Umbilical cord (tissue), 2 donors: ENCODE data around the gene GALR3. TPM values are rescaled to one million over a fixed set of nuclear protein-coding genes. Genes with fewer than 3 reads are reported as not detected.

Experiments used
- DNase-seq: peaks from one replicate; pipeline ENCODE4 v3.0.0-alpha.2; 2015; ENCODE audit warnings: low spot score
- total RNA-seq: library from RNA; depleted of rRNA; stranded (reverse); fragments of >200 nt; gene quantifications from one replicate; pipeline ENCODE4 v1.2.3, GENCODE V29; 2014; ENCODE audit warnings: low replicate concordance; ENCODE audit not compliant: insufficient read depth

The GALR3 gene
- total RNA-seq, 1 donor from 2014 or later = not detected

DNA sequence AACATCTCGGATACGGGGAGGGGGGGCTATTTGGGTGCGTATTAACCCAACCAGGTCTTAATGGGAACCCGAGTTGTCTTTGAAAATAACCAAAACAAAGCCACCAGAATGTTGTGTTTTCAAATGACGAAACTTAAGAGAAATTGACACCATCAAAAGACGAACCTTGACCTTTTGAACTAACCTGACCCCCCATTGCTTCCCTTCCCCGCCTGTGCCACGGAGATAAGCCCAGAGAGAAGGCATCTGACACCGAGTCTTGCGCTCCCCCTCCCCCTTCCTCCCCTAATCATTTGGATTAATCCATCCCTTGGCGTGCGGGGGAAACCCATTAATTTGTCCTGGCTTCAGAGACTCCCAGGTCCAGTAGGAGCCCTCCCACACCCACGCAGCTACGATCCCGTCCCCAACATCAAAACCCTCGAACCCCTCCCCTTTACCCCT is 20.0 kb upstream of the GALR3 start:
- no peak for DNase-seq

GRCh38 chr22:37803639-37804351 is 19.4 kb upstream of the GALR3 start:
- no peak for DNase-seq

DNA sequence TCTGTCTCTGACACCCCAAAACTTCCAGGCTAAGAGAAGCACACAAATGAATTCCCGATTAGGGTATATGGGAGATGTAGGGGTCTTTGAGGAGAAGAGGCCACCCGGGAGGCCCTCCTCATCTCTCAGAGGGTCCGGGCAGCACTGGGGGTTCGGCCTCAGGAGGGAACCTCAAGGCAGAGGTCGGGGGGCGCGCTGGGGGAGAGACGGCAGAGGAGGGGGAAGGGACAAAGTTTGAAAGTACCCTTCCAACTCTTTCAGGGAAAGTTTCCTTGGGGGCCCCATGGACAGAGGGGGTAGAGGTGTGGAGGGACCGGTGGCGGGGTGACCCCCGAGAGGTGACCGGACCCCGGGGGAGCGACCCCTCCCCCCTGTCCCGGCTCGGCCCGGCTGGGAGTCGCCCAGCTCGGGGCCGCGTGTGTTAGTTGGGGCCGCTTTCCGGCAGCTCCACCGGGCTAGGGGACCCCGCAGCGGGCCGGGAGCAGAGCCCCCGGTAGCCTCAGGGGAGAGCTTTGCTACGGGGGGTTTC is 18.8 kb upstream of the GALR3 start:
- DNase-seq = no peak

GRCh38 chr22:37804881-37805809 is 18.0 kb upstream of the GALR3 start:
- peak; percentile 88 for DNase-seq

- DNase-seq = no peak
Measured at GRCh38 chr22:37805810-37806277, 17.3 kb upstream of the GALR3 start.

- peak; percentile 38 for DNase-seq
Measured at GRCh38 chr22:37806409-37807333, 16.5 kb upstream of the GALR3 start.

DNA sequence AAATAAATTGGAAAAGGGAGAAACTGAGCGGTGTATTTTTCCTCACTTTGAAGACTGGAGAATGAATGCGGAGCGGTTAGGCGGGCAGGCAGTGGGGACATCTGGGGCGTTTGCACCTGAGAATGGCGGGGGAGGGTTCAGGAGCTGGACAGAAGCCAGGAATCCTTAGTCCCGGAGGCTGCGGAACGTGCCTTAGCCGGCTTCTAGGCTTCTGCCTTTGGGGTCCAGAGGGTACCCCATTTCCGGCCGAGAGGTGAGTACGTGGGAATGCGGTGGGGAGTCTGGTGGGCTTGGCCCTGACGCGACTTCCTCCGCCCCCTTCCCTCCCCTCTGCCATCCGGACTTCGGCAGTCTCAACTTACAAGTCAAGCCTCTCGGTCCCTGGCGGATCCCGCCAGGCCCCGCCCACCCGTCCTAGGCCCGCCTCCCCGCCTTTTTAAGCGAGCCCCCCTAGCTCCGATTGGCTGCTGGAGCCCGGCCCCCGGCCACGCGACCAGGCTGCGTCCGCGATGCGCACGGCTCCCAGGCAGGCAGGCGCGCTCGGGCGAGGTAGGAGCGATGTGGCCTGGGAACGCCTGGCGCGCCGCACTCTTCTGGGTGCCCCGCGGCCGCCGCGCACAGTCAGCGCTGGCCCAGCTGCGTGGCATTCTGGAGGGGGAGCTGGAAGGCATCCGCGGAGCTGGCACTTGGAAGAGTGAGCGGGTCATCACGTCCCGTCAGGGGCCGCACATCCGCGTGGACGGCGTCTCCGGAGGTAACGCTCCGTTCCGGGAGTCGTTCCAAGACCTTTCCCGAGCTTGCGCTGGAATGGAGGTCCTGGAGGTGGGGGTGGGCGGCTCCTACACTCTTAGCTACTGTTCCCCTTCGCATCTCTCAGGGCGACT is 15.5 kb upstream of the GALR3 start, which contains the start of gene GCAT:
Gene GCAT, plus strand, starts transcription at position 525 of the 884 bp plus-strand sequence. Its CDS starts 34 bp downstream, at position 559.
- peak; percentile 98 for DNase-seq

GRCh38 chr22:37808294-37808657 is 14.9 kb upstream of the GALR3 start:
- no peak for DNase-seq

- DNase-seq = no peak
Measured at GRCh38 chr22:37809672-37810333, 13.4 kb upstream of the GALR3 start.

DNA sequence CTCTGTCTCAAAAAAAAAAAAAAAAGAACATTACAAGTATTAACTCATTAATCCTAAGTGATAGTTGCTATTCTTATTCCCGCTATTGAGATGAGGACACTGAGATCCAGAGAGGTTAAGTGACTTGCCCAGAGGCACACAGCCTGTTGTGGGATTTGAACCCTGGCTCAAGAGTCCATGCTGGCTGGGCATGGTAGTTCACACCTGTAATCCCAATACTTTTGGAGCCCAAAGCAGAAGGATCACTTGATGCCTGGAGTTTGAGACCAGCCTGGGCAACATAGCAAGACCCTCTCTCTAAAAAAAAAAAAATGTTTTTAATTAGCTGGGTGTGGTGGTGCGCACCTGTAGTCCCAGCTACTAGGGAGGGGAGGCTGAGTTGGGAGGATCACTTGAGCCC is 11.3 kb upstream of the GALR3 start:
- DNase-seq = no peak

GRCh38 chr22:37812869-37813678 is 10.1 kb upstream of the GALR3 start:
- no peak for DNase-seq

- DNase-seq = no peak
Measured at GRCh38 chr22:37815593-37815992, 7.6 kb upstream of the GALR3 start.

- no peak for DNase-seq
Measured at GRCh38 chr22:37816543-37817180, 6.5 kb upstream of the GALR3 start.

- DNase-seq = peak; percentile 87
Measured at GRCh38 chr22:37817705-37818408, 5.3 kb upstream of the GALR3 start.

DNA sequence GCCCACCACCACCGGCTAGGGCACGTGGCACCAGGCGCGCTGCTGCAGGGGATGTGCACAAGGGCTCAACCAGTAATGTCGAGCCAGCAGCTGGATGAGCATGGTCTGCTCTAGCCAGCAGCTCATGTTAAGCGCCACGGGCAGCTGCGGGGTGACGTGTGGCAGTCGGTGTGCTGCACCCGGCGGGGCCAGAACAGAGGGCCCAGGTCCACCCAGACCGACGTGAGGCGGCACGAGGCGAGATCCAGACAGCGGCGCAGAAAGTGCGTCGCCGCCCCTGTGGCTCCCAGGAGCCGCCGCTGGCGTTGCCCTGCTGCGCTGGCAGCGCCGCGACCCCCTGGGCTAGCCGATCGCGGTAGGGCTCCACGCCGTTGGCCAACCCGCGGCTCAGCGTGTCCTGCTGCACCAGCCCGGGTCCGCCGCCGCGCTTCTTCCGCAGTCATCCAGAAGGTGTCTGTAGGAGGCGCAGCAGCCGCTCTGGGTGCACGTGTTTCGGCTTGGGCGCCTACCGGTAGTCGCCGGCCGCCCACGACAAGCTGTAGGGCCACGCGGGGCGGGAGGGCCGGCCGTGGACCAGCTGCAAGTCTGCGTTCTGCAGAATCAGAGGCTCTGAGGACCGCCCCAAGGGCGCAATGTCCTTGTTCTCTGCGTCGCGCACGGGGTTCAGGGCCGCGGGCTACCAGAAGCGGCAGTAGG is 4.6 kb upstream of the GALR3 start:
- DNase-seq = peak; percentile 66

- DNase-seq = no peak
Measured at GRCh38 chr22:37819105-37819433, 4.1 kb upstream of the GALR3 start.

- no peak for DNase-seq
Measured at GRCh38 chr22:37820350-37820749, 2.8 kb upstream of the GALR3 start.
